Mesothelial cell of epicardium (in vitro differentiated cells): Measurements from ENCODE around the gene RBBP4. TPM values are rescaled to one million over a fixed set of nuclear protein-coding genes. Genes with fewer than 3 reads are reported as not detected.
"Not testable (repeated sequence)": the region's sequence is repeated elsewhere in the genome, so short reads cannot be mapped to it uniquely, and the experiment has no call there.

Source experiments
- DNase-seq, 2 experiments: peaks; one replicate each; pipeline ENCODE4 v3.0.0; 2021; ENCODE audit warnings: low spot score in 2 of 2; ENCODE audit not compliant: unreplicated experiment in 2 of 2
- H3K27ac Mint-ChIP-seq: 2 replicates; pipeline ENCODE4 v1.8.0; 2021; ENCODE audit warnings: mixed read lengths
- H3K27me3 Mint-ChIP-seq: 2 replicates; pipeline ENCODE4 v1.8.0; 2021; ENCODE audit warnings: low read depth, mixed read lengths
- H3K36me3 Mint-ChIP-seq: 2 replicates; pipeline ENCODE4 v1.8.0; 2021; ENCODE audit warnings: mixed read lengths
- H3K4me1 Mint-ChIP-seq: 2 replicates; pipeline ENCODE4 v1.8.0; 2021; ENCODE audit warnings: mixed read lengths
- H3K4me3 Mint-ChIP-seq: 2 replicates; pipeline ENCODE4 v1.8.0; 2021; ENCODE audit warnings: mild to moderate bottlenecking, moderate library complexity, mixed read lengths
- H3K9me3 Mint-ChIP-seq: 2 replicates; pipeline ENCODE4 v1.8.0; 2021; ENCODE audit warnings: mixed read lengths
- CTCF ChIP-seq: fragments of 200-600 bp; sonication (generic); IDR thresholded peaks from one replicate; pipeline ENCODE4 v1.5.0; 2021; ENCODE audit warnings: antibody characterized with exemption; ENCODE audit not compliant: unreplicated experiment
- total RNA-seq: library from RNA; stranded (reverse); gene quantifications from 3 replicates; pipeline ENCODE4 v1.2.1, GENCODE V29; 2021

The RBBP4 gene
- total RNA-seq, 1 donor from 2014 or later = 388 TPM

- no peaks in the 10 kb centered on the region for H3K27me3 Mint-ChIP-seq
- peaks cover 7% of the 10 kb centered on the region for H3K4me1 Mint-ChIP-seq
- no peaks in the 10 kb centered on the region for H3K36me3 Mint-ChIP-seq
- no peak for DNase-seq
- no peak overlapping the region for H3K4me3 Mint-ChIP-seq
- H3K27ac Mint-ChIP-seq = no peak overlapping the region
- no peak for TF ChIP-seq CTCF
- no peaks in the 10 kb centered on the region for H3K9me3 Mint-ChIP-seq
These were observed 58.5 kb downstream of the RBBP4 start for GRCh38 chr1:32709476-32709875.

- H3K4me1 Mint-ChIP-seq, H3K4me3 Mint-ChIP-seq, H3K27ac Mint-ChIP-seq, H3K9me3 Mint-ChIP-seq, H3K27me3 Mint-ChIP-seq, DNase-seq, H3K36me3 Mint-ChIP-seq: not testable (repeated sequence)
These were observed 60.2 kb downstream of the RBBP4 start for GRCh38 chr1:32711221-32711620.

GRCh38 chr1:32713081-32713480 lies 62.1 kb downstream of the RBBP4 start:
- TF ChIP-seq CTCF = no peak
- Mint-ChIP-seq H3K27ac (no peak overlapping the region), H3K9me3 (no peaks in the 10 kb centered on the region), H3K4me1 (peaks cover 21% of the 10 kb centered on the region), H3K36me3 (no peaks in the 10 kb centered on the region), H3K4me3 (peak overlapping the region; percentile 20), H3K27me3 (no peaks in the 10 kb centered on the region)
- no peak for DNase-seq

DNA sequence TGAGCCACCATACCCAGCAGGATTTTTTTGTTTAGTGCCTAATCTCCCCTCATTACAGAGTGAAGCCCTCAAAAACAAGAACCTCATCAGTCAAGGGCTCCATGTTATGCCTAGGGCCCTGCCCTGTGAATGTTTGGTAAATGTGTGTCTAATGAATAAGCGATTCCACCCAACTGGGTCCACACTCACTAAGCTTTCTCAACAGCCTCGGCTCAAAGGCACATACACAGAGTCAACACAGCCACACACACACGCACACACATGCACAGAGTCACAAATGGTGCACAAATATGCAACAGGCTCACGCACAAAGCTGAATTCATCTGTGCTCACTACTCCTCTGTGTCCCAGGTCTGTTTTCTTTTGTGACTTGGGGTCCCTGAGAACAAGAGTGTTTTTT lies 63.3 kb downstream of the RBBP4 start:
- H3K27ac Mint-ChIP-seq = no peak overlapping the region
- H3K36me3 Mint-ChIP-seq = no peaks in the 10 kb centered on the region
- H3K27me3 Mint-ChIP-seq = no peaks in the 10 kb centered on the region
- DNase-seq = no peak
- H3K9me3 Mint-ChIP-seq = no peaks in the 10 kb centered on the region
- TF ChIP-seq CTCF = no peak
- peaks cover 18% of the 10 kb centered on the region for H3K4me1 Mint-ChIP-seq
- H3K4me3 Mint-ChIP-seq = no peak overlapping the region

DNA sequence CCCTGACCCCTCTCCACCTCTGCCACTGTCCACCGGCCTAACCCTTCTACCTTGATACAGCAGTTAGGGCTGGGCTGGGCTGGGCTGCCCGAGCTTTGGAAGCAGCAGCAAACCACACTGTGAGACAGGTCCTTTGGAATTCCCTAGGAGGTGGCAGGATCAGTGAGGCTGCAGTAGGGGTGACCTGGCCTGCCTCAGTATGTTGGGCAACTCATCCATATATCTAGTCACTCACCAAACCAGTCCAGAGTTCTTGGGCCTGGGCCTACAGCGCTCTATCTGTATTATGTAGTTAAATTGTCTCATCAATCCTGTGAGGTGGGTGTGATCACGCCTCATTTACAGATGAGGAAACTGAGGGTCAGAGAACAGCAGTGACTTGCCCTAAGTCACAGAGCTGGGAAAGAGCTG lies 64.9 kb downstream of the RBBP4 start:
- no peaks in the 10 kb centered on the region for H3K27me3 Mint-ChIP-seq
- H3K27ac Mint-ChIP-seq = peak overlapping the region; percentile 72
- H3K4me1 Mint-ChIP-seq = peaks cover 15% of the 10 kb centered on the region
- no peak overlapping the region for H3K4me3 Mint-ChIP-seq
- H3K9me3 Mint-ChIP-seq = no peaks in the 10 kb centered on the region
- TF ChIP-seq CTCF = no peak
- DNase-seq = no peak
- H3K36me3 Mint-ChIP-seq = no peaks in the 10 kb centered on the region

DNA sequence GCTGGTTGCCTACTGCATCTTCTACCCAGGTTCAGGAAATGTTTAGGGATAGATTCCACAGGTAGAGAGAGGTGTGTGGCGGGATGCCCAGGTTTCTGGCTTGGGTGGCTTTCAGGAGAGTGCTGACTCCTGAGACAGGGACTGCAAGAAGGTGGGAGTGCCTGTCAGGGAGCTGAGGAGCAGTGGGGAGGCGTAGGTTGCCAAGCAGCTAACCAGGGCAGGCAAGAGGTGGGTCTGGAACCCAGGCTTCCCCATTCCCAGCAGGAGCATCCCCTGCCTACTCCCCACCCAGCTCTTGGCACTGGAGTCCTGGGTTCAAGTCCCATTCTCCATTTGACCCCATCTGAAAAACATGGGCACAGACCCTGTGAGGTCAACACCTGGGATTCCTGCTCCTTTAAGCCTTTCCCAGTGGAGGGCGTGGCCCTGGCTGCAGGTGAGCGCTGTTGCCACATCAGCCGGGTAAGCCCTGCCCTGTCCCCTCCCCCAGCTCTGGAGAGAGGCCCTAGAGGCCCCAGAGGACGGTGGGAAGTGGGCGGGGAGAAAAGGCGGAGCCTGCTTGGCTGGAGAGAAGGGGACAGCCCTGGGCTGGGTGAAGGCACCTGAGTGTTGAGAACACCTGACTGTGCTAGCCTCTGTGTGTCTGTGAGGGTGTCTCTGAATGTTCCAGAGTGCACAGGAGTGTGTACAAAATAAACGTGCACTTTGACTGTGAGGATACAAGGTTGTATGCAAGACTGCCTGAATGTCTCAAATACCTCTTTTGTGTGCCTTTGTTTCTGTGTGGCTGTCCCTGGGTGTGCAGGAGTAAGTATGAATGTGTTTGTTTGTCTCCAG lies 65.5 kb downstream of the RBBP4 start:
- no peak for TF ChIP-seq CTCF
- H3K9me3 Mint-ChIP-seq = no peaks in the 10 kb centered on the region
- H3K27me3 Mint-ChIP-seq = no peaks in the 10 kb centered on the region
- no peak overlapping the region for H3K4me3 Mint-ChIP-seq
- peak; percentile 54 to 81 for DNase-seq
- peaks cover 15% of the 10 kb centered on the region for H3K4me1 Mint-ChIP-seq
- H3K36me3 Mint-ChIP-seq = no peaks in the 10 kb centered on the region
- H3K27ac Mint-ChIP-seq = peak overlapping the region; percentile 75
